Middle frontal gyrus (tissue), 1 donor: ENCODE data around the gene HEXB.
"Not testable (repeated sequence)": the region's sequence is repeated elsewhere in the genome, so short reads cannot be mapped to it uniquely, and the experiment has no call there.

Experiments
- DNase-seq: peaks from one replicate; pipeline ENCODE4 v3.0.0-alpha.2; 2015; ENCODE audit warnings: low spot score; ENCODE audit errors: extremely low spot score

HEXB gene

DNA sequence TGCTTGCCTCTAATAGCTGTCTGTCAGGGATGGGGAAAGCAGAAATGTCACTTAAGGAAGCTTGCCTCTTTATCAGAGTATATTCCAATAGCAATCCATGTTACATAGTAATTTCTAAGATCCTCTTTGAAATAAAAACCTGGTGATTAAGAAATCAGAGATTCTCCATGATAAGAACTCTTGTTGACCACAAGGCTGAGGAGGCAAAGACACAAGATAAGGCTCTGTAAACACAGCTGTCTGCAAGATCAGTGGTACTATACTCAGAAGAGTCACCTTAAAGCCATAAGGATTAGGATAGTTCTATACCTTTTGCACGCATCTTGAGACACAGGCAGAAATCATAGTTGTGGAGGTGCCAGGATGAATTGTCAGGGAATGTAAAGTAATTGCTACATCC lies 40.3 kb downstream of the HEXB start:
- DNase-seq = no peak

DNA sequence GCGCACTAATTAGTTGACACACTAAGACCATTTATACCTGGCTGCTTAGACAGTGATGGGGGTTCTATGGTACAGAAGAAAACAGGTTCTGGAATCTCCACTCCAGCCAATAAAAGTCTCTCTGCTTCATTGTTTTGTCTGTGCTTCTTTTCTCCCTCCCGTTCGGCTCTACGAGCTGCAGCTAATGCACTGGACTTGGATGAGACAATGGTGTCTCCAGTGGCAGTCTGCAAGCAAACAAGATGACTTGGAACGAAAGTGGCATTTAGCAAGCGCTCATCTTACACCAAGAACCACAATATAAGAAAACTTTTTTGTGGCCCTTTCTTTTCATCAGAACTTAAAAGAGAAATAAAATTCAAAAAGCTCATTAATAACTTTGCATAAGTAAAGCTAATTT lies 51.7 kb downstream of the HEXB start:
- no peak for DNase-seq

DNA sequence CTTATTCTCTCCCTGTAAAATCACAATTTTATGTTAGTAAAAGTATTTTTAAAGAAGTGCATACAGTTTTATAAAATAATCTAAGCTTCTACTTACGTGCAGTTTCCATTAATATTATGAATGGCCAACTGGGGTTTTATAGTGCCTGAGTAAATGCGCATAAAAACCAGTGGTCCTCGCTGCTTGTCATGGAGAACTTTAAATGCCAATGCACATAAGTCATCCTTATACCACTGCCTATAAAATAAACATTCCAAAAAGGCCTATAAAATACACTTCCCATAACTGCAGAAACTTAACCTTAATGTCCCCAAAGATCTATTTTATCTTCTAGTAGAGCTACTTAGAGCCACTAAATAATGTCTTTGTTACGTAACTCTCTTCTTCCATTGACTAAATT lies 53.4 kb downstream of the HEXB start:
- DNase-seq = no peak

DNA sequence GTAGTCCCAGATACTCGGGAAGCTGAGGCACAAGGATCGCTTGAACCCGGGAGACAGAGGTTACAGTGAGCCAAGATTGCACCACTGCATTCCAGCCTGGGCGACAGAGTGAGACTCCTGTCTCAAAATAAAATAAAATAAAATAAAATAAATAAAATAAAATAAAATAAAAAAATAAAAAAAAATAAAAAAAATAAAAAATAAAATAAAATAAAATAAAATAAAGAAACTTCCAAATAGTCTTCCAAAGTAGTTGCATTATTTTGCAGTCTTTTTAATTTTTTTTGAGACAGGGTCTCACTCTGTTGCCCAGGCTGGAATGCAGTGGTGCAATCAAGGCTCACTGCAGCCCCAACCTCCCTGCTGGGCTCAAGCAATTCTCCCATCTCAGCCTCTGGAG lies 63.7 kb downstream of the HEXB start:
- not testable (repeated sequence) for DNase-seq

GRCh38 chr5:74761241-74761640 lies 76.2 kb downstream of the HEXB start:
- DNase-seq = no peak

GRCh38 chr5:74762599-74762998 lies 77.6 kb downstream of the HEXB start:
- DNase-seq = no peak

GRCh38 chr5:74763504-74763903 lies 78.5 kb downstream of the HEXB start:
- no peak for DNase-seq

- DNase-seq = no peak
These were observed 80.2 kb downstream of the HEXB start for GRCh38 chr5:74765201-74765600.

DNA sequence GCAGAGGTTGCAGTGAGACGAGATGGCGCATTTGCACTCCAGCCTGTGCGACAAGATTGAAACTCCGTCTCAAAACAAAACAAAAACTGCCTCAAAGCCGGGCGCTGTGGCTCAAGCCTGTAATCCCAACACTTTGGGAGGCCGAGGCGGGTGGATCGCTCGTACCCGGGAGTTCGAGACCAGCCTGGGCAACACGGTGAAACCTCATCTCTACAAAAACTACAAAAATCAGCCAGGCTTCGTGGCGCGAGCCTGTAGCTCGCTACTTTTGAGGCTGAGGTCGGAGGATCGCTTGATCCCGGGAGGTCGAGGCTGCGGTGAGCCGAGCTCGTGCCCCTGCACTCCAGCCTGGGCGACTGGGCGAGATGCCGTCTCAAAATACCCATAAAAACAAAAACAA lies 80.9 kb downstream of the HEXB start:
- DNase-seq = no peak

DNA sequence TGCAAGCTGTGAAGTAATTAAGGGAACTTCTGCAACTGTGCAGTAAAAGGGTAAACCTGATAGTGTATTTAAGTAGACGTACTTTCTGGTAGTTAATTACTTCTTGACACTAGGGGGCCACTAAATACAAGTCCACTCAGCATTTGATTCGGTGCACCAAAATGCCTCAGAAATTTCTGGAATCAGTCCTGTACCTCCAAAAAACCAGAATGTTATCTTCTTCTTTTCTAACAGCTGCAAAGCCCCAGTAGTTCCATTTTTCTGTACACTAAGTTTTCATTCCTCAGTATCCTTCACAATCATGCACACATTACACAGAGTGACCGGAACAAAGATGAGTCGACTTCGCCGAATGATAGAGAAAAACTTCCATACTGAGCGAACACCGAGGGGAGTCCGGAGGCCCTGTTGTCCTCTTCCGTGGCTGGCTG lies 81.4 kb downstream of the HEXB start:
- DNase-seq = no peak

DNA sequence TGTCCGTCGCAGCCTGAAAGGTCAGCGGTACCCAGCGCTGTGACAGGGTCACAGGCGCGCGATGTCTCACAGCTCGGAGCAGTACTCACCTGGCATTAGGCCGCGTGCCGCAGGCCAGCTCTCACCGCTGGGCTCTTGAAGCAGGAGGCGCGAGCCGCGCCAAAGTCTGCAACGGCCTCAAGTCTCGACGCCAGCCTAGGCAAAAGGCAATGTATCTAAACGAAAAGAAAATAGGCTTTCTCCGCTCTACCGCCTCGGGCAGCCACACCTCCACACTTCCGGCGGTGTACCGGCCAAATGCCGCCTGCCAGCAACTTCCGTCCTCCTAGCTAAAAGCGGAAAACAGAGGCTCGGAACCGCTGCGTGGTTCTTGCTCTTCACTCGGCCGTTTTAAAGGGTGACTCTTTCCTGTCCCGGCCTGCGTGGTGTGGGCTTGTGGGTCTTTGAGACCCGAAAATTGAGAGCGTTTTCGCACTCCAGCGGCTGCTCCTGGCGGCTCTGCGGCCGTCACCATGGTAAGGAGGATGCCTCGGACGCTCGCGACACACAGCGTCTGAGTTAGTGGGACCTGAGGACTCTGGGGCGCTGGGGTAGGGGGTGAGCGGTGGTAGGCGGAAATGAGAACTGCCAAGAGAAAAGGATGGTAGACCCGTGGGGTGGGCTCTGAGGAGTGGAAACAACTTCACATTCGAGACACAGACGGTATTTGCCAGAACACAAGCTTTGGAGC lies 82.0 kb downstream of the HEXB start, which contains the start of the genes GFM2 and NSA2:
TSS of gene GFM2 (minus strand) at position 269 of the 730 bp plus-strand sequence. CDS start 3,375 bp downstream, outside the sequence.
TSS of gene NSA2 (plus strand) at position 401 of the 730 bp plus-strand sequence. CDS start at position 513, 112 bp downstream.
- peak; percentile 95 for DNase-seq

DNA sequence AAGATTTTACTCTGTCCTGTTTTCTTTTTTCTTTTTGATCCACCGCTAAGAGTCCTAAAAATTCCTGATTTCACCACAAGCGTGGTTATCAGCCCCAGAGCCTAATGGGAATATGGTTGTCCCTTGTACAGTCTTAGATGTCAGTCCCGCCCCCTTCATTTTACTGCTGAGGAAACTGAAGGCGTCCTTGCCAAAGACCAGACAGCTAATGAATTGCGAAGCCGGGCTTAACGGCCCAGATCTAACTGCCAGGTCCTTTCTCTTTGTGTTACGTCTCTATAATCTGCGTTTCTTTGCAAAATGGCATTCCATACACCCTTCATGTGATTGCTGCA lies 82.5 kb downstream of the HEXB start:
- DNase-seq = no peak
